CD4-positive, alpha-beta T cell treated with Interleukin-15 for 4 hours (primary cell): ENCODE data around the gene CBFB.
"Not testable (repeated sequence)": the region's sequence is repeated elsewhere in the genome, so short reads cannot be mapped to it uniquely, and the experiment has no call there.

Experiments used
- DNase-seq: peaks from one replicate; pipeline ENCODE4 v3.0.0-alpha.2; 2020; ENCODE audit warnings: low spot score

Gene CBFB

GRCh38 chr16:67028696-67029253 lies at the start of gene CBFB:
Gene CBFB, plus strand, starts transcription at chr16:67029149. Its CDS starts 259 bp downstream, at chr16:67029408.
- peak; percentile 95 for DNase-seq

GRCh38 chr16:66983033-66983432 lies 45.9 kb upstream of the CBFB start:
- no peak for DNase-seq

DNA sequence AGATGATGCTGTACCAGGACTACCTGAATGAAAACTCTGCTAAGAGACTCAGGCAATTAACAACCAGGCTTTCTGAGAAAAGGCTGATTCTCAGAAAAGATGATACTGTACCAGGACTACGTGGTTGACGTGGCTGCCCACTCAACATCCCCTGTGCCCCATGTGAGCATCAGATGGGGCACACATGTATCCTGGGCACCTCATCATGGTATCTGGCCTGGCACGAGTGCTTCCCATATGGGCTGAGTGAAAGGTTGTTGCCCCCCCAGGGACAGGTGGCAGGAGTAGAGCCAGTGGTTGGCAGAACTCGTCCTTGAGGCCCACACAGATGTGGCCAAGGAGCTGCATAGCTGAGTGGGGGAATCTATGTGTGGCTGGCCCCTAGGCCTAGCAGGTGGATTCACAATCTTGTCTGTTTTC lies 44.0 kb upstream of the CBFB start:
- peak; percentile 83 for DNase-seq

DNA sequence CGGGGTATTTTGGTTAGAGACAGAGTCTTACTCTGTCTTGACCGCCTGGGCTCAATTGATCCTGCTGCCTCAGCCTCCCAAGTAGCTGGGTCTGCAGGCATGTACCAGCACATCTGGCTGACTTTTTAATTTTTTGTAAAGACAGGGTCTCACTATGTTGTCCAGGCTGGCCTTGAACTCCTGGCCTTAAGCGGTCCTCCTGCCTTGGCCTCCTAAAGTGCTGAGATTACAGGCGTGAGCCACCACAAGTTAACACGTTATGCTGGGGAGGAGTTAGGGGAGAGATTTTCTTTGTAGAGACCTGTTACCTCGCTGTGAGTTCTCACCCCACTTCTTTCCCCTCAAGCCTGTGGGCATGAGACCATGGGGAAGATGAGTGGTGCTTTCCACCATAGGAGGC lies 42.4 kb upstream of the CBFB start:
- DNase-seq: no peak

- DNase-seq: no peak
Observed at GRCh38 chr16:66988197-66988788, 40.7 kb upstream of the CBFB start, which contains the start of gene CES4A. Gene CES4A, plus strand, starts transcription at chr16:66988589. Its CDS starts 184 bp downstream, at chr16:66988773.

GRCh38 chr16:66991545-66992077 lies 37.3 kb upstream of the CBFB start:
- DNase-seq: no peak

- DNase-seq: not testable (repeated sequence)
Observed at GRCh38 chr16:66993558-66993957, 35.4 kb upstream of the CBFB start.

- DNase-seq: no peak
Observed at GRCh38 chr16:66996324-66996982, 32.5 kb upstream of the CBFB start.

DNA sequence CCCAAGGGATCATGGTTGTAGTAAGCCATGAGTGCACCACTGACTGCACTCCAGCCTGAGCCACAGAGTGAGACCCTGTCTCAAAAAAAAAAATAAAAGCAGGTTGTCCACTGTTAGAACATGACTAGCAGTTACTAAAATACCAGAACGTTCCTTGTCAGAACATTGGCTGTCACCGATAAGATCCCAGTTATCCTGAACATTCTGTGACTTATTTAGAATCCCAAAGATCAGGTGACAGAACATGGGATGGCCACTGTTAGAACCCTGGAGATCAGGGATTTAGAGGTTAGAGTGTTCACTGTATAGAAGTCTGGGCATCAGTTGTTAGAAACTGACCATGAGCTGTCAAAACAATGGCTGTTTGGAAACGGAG lies 32.0 kb upstream of the CBFB start:
- DNase-seq: no peak

GRCh38 chr16:67000384-67001351 lies 28.3 kb upstream of the CBFB start:
- peak; percentile 49 for DNase-seq

- DNase-seq: no peak
Observed at GRCh38 chr16:67001726-67002125, 27.2 kb upstream of the CBFB start.

- DNase-seq: no peak
Observed at GRCh38 chr16:67006930-67007658, 21.9 kb upstream of the CBFB start.

DNA sequence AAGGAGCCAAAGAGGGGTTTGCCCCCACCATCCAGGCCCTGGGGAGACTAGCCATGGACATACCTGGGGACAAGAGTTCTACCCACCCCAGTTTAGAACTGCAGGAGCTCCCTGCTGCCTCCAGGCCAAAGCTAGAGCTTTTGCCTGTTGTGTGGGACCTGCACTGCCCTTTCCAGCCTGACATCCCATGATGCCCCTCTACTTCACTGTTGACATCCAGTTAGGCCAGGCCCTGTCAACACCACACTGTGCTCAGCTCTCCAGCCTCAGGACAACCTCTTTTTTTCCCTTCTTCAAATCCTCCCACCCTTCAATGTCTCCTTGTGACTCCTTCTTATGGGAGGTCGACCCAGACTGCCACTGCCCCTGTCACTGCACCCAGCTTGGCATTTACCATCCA lies 19.8 kb upstream of the CBFB start:
- no peak for DNase-seq

- no peak for DNase-seq
Observed at GRCh38 chr16:67011274-67011673, 17.7 kb upstream of the CBFB start.

DNA sequence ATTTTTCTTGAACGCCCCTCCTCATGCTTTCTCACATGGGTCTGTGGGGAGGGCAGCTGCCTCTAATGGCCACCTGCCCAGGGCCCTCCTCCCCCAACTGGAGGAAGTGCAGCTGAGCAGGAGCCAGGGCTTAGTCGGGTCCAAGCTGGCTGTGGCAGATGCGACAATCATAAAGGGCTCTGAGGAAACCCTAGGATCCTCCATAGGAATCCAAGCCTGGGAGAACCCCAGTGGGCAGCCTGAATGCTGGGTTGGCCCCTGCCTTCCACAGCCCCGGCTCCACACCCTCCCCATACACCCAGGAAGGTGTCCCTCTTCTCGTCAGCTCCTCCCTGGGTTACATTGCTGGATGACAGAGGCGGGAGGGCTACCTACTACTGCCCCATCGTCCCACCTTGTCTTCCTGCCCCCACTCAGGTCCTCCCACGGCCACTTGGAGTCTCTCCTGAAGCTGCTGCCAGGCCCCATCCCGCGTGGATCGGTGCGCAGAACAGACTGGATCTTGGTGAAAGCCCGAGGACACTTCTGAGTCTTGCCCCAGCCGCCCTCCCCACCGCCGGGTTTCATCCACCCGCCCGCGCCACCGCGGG lies 15.6 kb upstream of the CBFB start:
- no peak for DNase-seq

DNA sequence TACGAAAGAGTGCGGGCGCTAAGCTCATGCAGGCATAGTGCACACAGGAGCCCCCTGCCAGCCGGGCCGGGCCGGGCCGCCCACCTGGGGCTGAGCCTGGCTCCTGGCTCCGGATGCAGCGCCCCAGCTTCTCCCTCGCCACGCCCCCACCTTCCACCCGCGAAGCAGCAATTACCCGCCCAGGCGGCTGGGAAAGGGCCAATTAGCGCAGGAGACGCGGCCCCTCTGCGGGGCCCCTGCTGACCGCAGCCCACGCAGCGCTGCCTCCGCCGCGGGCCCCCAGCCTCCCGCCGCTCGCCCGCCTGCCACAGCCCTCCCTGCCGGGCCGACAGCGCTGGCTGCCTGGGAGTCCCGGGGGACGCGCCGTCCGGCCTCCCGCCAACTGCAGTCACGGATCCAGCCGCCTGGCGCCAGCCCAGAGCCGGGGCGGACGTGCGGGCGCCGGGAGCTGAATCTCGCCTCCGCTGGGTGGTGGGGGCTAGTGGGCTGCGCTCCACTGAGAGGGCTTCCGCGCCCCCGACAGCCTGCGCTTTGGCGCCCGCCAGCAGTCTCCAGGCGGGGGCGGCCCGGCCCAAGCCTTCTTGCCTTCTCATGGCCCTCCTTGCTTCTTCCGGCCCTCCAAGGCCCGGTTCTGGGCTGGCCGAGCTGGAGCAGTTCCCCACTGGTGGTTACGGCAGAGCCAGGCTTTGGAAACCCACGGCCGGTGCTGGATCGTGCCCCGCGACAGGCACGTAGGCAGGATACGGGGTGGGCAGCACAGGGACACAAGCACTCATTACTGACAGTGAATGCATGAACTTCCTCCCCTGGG lies 14.9 kb upstream of the CBFB start:
- DNase-seq: peak; percentile 61

- DNase-seq: no peak
Observed at GRCh38 chr16:67014634-67015312, 14.2 kb upstream of the CBFB start.

GRCh38 chr16:67015313-67015731 lies 13.6 kb upstream of the CBFB start:
- DNase-seq: no peak

DNA sequence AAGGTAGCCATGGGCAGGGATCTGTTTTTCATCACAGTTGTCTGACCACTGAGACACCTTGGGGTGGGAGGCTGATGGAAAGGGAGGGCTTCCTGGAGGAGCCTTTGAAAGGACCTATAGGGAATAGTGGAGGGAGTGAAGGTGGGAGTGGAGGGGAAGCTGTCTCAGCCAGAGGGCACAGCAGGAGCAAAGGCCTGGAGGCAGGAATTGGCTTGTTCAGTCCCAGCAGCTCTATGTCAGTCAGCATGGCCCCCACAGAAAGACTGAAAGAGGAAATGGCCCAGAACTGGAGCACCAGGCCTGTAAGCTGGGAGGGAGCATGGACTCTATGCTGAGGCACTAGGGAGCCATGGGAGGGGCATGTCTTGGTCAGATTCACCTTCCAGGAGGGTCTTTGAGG lies 12.8 kb upstream of the CBFB start:
- DNase-seq: no peak
